HG02571 (cell line): ENCODE measurements around the gene BRINP1.

Experiments used
- ATAC-seq: cut with Tn5 transposase; IDR thresholded peaks from one replicate; pipeline ENCODE4 v1.9.1; 2021; ENCODE audit warnings: mild to moderate bottlenecking, moderate library complexity; ENCODE audit not compliant: unreplicated experiment

The BRINP1 gene

DNA sequence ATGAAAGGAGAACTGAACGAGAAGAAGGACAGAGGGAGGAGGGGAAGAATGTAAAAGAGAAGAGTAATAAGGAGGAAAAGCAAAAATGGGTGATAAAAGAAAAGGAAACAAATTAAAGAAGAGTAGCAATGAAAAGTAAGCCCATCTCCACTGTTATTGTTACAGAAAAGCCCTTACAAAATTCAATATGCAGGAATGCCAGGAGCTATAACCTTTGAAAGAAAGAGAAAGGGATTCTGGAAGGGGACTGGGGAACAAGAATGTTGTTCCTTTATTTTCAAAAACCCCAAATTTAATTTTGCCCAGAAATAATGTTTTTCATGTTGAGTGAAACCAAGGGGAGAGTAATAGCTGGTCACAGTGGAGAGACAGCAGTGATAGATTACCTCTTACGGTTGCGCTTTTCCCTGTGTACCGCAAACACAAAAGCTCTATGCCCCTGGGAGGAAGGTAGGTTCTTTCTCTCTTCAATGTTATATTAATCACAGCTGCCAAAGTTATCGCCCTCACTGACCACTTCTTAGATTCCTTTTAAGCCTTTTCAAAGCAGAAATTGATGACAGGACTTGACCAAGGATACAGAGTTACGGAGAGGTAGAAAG lies 86.7 kb downstream of the BRINP1 start:
- no peak for ATAC-seq

- no peak for ATAC-seq
Observed at GRCh38 chr9:119280740-119281485, 88.3 kb downstream of the BRINP1 start.

GRCh38 chr9:119278171-119278570 lies 91.1 kb downstream of the BRINP1 start:
- no peak for ATAC-seq

GRCh38 chr9:119273984-119274665 lies 95.1 kb downstream of the BRINP1 start:
- no peak for ATAC-seq

- no peak for ATAC-seq
Observed at GRCh38 chr9:119273325-119273904, 95.8 kb downstream of the BRINP1 start.

GRCh38 chr9:119272500-119273211 lies 96.6 kb downstream of the BRINP1 start:
- ATAC-seq: no peak

DNA sequence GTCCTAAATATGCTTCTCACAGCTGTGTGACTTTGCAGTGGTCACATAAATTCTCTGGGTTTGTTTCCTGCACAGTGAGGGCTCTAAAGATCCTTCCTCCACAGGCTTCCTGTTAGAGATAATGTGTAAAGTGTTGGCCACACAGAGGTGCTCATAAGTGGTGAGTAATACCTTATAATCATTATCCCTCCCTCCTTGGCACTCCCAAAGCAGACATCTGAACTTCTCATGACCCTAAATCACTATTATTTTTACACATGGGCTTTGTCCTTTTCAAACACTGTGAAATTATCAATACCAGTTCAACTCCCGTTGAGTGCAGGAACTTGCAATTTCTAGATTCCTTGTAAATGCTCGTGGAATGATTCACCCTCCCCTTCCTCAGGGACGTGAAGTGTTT lies 100.2 kb downstream of the BRINP1 start:
- no peak for ATAC-seq

DNA sequence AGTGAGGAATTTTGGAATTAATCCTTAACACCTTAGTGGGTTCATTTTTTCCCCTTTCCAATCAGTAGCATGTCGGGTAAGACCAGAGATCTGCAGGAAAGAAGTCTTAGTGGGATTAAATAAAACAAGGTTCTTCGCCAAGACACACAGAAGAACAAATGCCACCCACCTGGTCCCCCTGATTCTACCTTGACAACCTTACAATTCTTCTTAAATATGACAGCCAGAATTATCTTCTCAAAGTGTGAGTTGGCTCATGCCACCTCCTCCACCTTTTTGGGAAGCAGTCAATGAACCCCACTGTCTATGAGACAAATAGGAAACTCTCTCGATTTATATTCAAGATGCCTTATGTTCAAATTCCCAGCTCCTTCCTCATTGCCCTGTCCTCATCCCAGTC lies 105.1 kb downstream of the BRINP1 start:
- ATAC-seq: no peak

GRCh38 chr9:119257592-119257991 lies 111.6 kb downstream of the BRINP1 start:
- no peak for ATAC-seq

DNA sequence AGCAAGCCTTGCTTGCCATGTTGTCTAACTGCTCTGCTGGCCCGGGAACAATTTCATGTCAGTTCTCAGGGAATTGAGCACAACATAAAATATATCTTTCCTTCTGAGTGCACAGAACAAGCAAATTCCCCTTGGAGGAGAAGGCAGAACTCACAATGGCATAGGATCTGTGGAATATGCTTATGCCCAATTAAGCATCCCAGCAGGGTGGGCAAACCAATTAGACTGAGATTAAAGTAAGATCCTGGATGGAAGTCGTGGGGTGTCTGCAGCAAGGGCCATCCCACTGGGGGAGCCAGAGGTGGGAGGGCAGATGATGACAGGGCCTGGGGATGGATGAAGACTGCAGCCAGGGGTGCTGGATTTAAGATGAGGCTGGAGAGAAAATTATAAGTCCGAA lies 114.1 kb downstream of the BRINP1 start:
- no peak for ATAC-seq

GRCh38 chr9:119252671-119253299 lies 116.5 kb downstream of the BRINP1 start:
- ATAC-seq: no peak

DNA sequence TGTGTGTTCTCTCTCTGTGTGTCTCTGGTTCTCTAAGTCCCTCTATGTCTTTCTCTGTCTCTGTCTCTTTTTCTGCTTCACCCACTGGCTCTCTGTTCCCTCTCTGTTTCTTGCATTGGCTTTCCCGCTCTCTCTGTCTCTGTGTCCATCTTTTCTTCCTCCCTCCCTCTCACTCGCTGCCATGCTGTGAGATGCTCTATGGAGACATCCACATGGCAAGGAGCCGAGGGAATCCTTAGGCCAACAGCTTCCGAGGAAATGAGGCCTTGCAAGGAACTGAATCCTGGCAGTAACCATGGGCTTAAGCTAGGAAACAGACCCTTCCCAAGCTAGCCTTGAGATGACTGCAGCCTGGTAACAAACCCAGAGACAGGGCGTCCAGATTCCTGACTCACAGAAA lies 117.3 kb downstream of the BRINP1 start:
- no peak for ATAC-seq

- no peak for ATAC-seq
Observed at GRCh38 chr9:119250730-119251129, 118.5 kb downstream of the BRINP1 start.

GRCh38 chr9:119240546-119240945 lies 128.7 kb downstream of the BRINP1 start:
- no peak for ATAC-seq

DNA sequence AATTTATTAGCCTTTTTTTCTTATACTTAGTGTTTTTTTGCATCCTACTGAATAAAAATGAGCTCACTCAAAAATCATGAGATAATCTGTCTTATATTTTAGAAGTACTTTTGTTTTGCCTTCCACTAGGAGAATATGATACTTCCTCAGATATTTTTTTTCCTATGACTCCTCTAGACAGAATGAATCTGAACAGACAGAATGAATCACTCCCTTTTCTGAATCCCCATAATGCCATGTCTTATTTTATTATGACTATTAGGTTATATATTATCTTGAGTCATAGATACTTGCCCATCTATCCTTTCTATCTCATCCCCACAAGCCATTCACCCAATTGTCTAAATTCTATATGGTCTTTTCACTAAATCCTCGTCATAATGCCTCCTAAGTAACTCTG lies 134.6 kb downstream of the BRINP1 start:
- no peak for ATAC-seq

GRCh38 chr9:119227422-119227821 lies 141.8 kb downstream of the BRINP1 start:
- ATAC-seq: no peak

DNA sequence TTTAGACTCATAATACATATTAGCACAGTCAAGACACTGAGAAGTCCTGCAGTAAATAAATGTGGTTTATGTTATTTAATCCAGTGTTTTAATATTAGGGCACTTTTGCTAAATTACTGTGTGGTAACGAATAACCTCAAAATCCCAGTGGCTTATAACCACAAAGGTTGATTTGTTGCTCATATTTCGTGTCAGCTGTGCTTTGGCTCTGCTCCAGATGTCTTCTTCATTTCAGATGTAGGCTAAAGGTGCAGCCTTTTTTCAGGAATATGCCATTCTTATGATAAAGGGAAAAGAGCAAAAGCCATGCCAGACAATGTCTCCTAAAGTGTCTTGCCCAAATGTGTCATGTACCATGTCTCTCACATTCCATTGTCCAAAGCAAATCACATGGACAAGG lies 144.8 kb downstream of the BRINP1 start:
- no peak for ATAC-seq

- no peak for ATAC-seq
Observed at GRCh38 chr9:119221276-119221675, 148.0 kb downstream of the BRINP1 start.

GRCh38 chr9:119218293-119218692 lies 150.9 kb downstream of the BRINP1 start:
- ATAC-seq: no peak

GRCh38 chr9:119216651-119217331 lies 152.4 kb downstream of the BRINP1 start:
- ATAC-seq: no peak
